ENCODE measurements around the gene F2RL3.
"Not testable (repeated sequence)": the region's sequence is repeated elsewhere in the genome, so short reads cannot be mapped to it uniquely, and the experiment has no call there.

F2RL3 gene

DNA sequence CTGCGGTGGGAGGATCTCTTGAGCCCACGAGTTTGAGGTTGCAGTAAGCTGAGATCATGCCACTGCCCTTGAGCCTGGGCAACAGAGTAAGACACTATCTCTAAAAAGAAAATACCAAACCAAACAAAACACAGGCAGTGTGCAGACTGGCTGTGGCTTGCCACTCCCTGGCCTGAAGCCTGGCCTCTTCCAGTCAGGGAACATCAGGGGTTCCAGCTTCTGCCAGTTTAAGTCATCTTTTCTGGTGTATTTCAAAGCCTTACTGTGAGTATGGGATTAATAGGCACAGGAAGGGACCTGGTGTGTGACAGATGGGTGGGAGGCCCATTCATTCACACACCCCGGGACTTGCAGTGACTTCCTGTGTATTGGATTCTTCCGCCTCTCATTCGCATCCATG is 27.0 kb upstream of the F2RL3 start:
- H3K4me3 ChIP-seq (ENCODE audit: low read length) = no peak overlapping the region
- H3K9ac ChIP-seq (ENCODE audit: low read length) = no peak overlapping the region
- H3K4me1 ChIP-seq (ENCODE audit: control insufficient read depth, insufficient read depth, low read length) = no peaks in the 10 kb centered on the region
- no peaks in the 10 kb centered on the region for H3K27me3 ChIP-seq (ENCODE audit: control insufficient read depth, insufficient read depth, low read length)
- H3K27ac ChIP-seq (ENCODE audit: low read depth, low read length) = no peak overlapping the region
- peaks cover 17% of the 10 kb centered on the region for H3K36me3 ChIP-seq (ENCODE audit: control insufficient read depth, insufficient read depth, low read length)

DNA sequence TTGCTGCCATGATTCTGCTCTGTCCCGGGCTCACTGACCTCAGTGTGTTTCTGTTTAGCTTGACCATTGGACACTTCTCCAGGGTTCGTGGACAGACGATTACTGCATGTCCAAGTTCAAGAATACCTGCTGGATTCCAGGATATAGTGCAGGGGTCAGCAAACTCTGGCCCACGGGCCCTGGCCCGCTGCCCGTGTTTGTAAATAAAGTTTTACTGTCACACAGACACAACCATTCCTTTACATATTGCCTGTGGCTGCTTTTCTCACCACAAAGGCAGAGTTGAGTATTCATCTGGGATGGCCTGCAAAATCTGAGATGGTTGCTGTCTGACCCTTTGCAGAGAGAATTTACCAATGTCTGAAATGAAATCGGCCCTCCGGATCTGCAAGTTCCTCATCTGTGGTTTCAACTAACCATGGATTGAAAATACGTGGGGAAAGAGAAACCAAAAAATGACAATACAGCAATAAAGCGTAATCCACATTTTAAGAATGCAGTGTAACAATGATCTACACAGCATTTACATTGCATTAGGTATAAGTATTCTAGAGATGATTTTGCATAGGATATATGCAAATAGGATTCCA is 25.9 kb upstream of the F2RL3 start:
- no peaks in the 10 kb centered on the region for H3K27me3 ChIP-seq (ENCODE audit: control insufficient read depth, insufficient read depth, low read length)
- no peak overlapping the region for H3K4me3 ChIP-seq (ENCODE audit: low read length)
- H3K9ac ChIP-seq (ENCODE audit: low read length) = no peak overlapping the region
- peaks cover 26% of the 10 kb centered on the region for H3K36me3 ChIP-seq (ENCODE audit: control insufficient read depth, insufficient read depth, low read length)
- H3K27ac ChIP-seq (ENCODE audit: low read depth, low read length) = no peak overlapping the region
- H3K4me1 ChIP-seq (ENCODE audit: control insufficient read depth, insufficient read depth, low read length) = no peaks in the 10 kb centered on the region

DNA sequence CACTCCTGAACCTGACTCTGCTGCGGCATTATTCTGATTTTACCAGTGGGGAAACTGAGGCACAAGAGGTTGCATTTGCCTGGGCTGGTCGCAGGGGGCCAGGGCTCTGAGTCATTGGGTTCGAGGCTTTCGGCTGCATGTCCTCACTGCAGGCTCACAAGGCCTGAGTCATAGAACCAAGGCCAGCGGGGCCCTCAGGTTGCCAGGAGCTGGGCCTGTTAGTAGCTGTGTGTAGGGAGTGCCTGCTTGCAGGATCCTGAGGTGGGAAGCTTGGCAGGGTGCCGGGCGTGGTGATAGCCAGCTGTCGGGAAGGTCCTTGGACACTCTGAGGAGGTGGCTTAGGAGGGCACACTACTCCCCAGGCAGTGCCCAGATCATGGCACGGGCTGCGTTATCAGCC is 21.6 kb upstream of the F2RL3 start:
- Histone ChIP-seq H3K4me3 (ENCODE audit: low read length) (no peak overlapping the region), H3K36me3 (ENCODE audit: control insufficient read depth, insufficient read depth, low read length) (peaks cover 42% of the 10 kb centered on the region), H3K9ac (ENCODE audit: low read length) (no peak overlapping the region), H3K27me3 (ENCODE audit: control insufficient read depth, insufficient read depth, low read length) (no peaks in the 10 kb centered on the region), H3K27ac (ENCODE audit: low read depth, low read length) (no peak overlapping the region), H3K4me1 (ENCODE audit: control insufficient read depth, insufficient read depth, low read length) (no peaks in the 10 kb centered on the region)

DNA sequence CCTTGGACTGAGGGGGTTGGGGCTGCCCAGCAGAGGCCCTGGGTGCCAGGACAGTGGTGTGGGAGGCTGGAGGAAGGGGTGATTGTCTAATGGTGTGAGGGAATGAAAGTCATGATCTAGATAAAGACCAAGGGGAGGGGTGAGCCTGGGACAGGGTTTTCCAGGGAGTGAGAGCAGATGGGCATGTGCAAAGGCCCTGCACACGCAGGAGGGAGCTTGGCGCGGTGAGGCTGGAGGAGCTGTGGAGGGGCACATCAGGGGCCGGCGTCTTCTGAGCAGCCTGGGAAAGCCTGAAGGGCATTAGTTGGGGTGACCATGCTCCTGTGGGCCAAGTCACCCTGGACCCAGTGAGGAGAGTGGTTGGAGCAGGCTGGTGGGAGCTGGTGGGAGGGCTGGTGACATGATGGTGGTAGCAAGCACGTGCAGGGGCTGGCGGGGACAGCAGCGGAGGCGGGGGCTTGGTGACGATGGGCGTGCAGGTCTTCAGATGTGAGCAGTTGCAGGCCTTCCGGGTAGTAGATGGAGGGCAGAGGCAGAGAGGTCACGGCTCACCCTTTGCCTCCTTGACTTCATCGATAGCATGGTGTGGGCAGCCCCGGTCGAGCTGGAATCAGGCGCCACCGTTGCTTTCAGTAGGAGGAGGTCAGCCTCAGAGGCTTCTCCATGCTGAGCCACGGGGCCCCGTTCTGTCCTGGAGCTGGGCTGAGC is 20.2 kb upstream of the F2RL3 start:
- H3K9ac ChIP-seq (ENCODE audit: low read length) = no peak overlapping the region
- H3K27me3 ChIP-seq (ENCODE audit: control insufficient read depth, insufficient read depth, low read length) = no peaks in the 10 kb centered on the region
- H3K27ac ChIP-seq (ENCODE audit: low read depth, low read length) = no peak overlapping the region
- no peaks in the 10 kb centered on the region for H3K4me1 ChIP-seq (ENCODE audit: control insufficient read depth, insufficient read depth, low read length)
- no peak overlapping the region for H3K4me3 ChIP-seq (ENCODE audit: low read length)
- H3K36me3 ChIP-seq (ENCODE audit: control insufficient read depth, insufficient read depth, low read length) = peaks cover 42% of the 10 kb centered on the region

DNA sequence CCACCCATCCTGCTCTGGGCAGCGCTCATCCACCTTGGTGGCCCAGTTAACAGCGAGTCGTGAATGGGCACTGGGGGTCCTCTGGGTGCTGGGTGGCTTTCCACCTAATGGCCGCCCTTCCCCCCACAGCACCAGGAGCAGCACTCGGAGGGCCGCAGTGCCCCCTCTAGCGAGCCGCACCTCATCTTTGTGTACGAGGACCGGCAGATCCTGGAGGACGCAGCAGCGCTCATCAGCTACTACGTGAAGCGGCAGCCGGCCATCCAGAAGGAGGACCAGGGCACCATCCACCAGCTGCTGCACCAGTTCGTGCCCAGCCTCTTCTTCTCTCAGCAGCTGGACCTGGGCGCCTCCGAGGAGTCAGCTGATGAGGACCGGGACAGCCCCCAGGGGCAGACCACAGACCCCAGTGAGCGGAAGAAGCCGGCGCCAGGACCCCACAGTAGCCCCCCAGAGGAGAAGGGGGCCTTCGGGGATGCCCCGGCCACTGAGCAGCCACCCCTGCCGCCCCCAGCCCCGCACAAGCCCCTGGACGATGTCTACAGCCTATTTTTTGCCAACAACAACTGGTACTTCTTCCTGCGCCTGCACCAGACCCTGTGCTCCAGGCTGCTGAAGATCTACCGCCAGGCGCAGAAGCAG is 19.3 kb upstream of the F2RL3 start:
- H3K9ac ChIP-seq (ENCODE audit: low read length) = no peak overlapping the region
- H3K36me3 ChIP-seq (ENCODE audit: control insufficient read depth, insufficient read depth, low read length) = peaks cover 42% of the 10 kb centered on the region
- H3K4me3 ChIP-seq (ENCODE audit: low read length) = no peak overlapping the region
- no peak overlapping the region for H3K27ac ChIP-seq (ENCODE audit: low read depth, low read length)
- H3K27me3 ChIP-seq (ENCODE audit: control insufficient read depth, insufficient read depth, low read length) = no peaks in the 10 kb centered on the region
- no peaks in the 10 kb centered on the region for H3K4me1 ChIP-seq (ENCODE audit: control insufficient read depth, insufficient read depth, low read length)

DNA sequence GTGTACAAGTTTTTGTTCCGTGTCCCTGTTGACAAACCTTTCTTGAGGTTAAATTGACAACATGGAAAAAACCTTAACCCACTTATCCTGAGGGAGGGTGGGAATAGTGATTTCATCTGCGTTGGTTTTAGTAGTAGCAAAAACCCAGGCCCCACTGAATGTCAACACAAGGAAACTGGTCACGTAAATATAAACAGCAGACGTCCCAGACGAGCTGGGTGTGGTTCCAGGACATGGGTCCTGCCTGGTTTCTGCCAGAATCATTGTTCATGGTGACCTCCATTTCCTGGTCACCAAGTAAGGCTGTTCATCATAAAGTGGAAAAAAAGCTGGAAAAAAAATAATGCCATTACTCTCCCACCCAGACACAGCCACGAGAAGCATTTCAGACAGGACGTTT is 16.9 kb upstream of the F2RL3 start:
- H3K27ac ChIP-seq (ENCODE audit: low read depth, low read length) = no peak overlapping the region
- no peaks in the 10 kb centered on the region for H3K4me1 ChIP-seq (ENCODE audit: control insufficient read depth, insufficient read depth, low read length)
- no peaks in the 10 kb centered on the region for H3K27me3 ChIP-seq (ENCODE audit: control insufficient read depth, insufficient read depth, low read length)
- H3K4me3 ChIP-seq (ENCODE audit: low read length) = no peak overlapping the region
- H3K9ac ChIP-seq (ENCODE audit: low read length) = no peak overlapping the region
- peaks cover 43% of the 10 kb centered on the region for H3K36me3 ChIP-seq (ENCODE audit: control insufficient read depth, insufficient read depth, low read length)

DNA sequence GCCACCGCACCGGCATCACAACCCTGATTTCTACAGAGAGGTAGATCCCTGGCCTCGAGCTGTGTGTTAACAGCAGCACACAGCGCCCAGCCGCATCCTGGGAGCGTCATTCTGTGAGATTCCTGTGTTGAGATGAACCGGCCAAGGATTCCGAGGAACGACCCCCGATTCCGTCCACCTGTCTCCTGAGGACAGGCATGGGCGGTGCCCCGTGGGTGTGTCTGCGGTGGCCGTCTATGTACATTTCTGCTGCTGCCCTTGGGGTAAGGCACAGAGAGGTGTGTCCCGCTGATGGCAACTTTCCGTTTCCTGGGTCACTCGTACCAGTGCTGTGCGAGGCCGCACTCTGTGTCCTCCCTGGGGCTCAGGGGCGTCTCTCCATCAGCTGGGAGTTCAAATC is 16.1 kb upstream of the F2RL3 start:
- Histone ChIP-seq H3K36me3 (ENCODE audit: control insufficient read depth, insufficient read depth, low read length) (peaks cover 45% of the 10 kb centered on the region), H3K4me1 (ENCODE audit: control insufficient read depth, insufficient read depth, low read length) (no peaks in the 10 kb centered on the region), H3K9ac (ENCODE audit: low read length) (no peak overlapping the region), H3K4me3 (ENCODE audit: low read length) (no peak overlapping the region), H3K27me3 (ENCODE audit: control insufficient read depth, insufficient read depth, low read length) (no peaks in the 10 kb centered on the region), H3K27ac (ENCODE audit: low read depth, low read length) (no peak overlapping the region)

DNA sequence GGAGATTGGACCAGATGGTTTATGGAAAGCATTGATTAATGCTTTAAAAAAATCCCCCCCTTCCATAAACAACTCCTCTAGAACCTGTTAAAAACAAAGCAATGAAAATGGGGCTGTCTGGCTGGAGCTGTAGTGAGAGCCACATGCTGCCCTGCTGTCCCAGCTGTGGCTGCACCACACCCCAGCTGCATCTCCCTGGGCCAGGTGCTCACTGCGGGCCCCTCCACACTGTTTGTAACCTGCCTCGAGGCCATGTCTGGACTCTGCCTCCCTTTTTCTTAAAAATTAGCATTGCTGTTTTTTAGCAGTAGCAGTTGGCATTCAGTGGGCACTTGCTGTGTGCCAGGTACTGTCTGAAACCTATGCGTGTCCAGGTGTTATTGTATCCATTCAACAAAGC is 15.2 kb upstream of the F2RL3 start:
- H3K4me3 ChIP-seq (ENCODE audit: low read length) = no peak overlapping the region
- H3K36me3 ChIP-seq (ENCODE audit: control insufficient read depth, insufficient read depth, low read length) = peaks cover 44% of the 10 kb centered on the region
- H3K9ac ChIP-seq (ENCODE audit: low read length) = no peak overlapping the region
- H3K4me1 ChIP-seq (ENCODE audit: control insufficient read depth, insufficient read depth, low read length) = no peaks in the 10 kb centered on the region
- H3K27me3 ChIP-seq (ENCODE audit: control insufficient read depth, insufficient read depth, low read length) = no peaks in the 10 kb centered on the region
- H3K27ac ChIP-seq (ENCODE audit: low read depth, low read length) = no peak overlapping the region

DNA sequence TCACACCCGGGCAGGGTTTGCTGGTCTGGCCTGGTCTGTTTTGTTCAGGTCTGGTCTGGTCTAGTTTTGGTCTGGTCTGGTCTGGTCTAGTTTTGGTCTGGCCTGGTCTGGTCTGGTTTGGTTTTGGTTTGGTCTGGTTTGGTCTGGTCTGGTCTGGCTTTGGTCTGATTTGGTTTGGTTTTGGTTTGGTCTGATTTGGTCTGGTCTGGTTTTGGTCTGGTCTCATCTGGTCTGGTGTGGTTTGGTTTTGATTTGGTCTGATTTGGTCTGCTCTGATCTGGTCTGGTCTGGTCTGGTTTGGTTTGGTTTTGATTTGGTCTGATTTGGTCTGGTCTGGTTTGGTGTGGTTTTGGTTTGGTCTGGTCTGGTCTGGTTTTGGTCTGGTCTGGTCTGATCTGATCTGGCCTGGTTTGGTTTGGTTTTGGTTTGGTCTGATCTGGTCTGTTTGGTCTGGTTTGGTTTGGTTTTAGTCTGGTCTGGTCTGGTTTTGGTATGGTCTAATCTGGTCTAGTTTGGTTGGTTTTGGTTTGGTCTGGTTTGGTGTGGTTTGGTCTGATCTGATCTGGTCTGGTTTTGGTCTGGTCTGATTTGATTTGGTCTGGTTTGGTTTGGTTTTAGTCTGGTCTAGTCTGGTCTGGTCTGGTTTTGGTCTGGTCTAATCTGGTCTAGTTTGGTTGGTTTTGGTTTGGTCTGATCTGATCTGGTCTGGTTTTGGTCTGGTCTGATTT is 14.4 kb upstream of the F2RL3 start:
- Histone ChIP-seq H3K4me3 (ENCODE audit: low read length) (no peak overlapping the region), H3K36me3 (ENCODE audit: control insufficient read depth, insufficient read depth, low read length) (peaks cover 51% of the 10 kb centered on the region), H3K27ac (ENCODE audit: low read depth, low read length) (no peak overlapping the region), H3K4me1 (ENCODE audit: control insufficient read depth, insufficient read depth, low read length) (no peaks in the 10 kb centered on the region), H3K27me3 (ENCODE audit: control insufficient read depth, insufficient read depth, low read length) (no peaks in the 10 kb centered on the region), H3K9ac (ENCODE audit: low read length) (no peak overlapping the region)

DNA sequence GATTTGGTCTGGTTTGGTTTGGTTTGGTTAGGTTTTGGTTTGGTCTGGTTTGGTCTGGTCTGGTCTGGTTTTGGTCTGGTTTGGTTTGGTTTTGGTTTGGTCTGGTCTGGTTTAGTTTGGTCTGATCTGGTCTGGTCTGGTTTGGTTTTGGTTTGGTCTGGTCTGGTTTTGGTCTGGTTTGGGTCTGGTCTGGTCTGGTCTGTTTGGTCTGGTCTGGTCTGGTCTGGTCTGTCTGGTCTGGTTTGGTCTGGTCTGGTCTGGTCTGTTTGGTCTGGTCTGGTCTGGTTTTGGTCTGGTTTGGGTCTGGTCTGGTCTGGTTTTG is 13.9 kb upstream of the F2RL3 start:
- H3K27ac ChIP-seq (ENCODE audit: low read depth, low read length) = not testable (repeated sequence)
- peaks cover 53% of the 10 kb centered on the region for H3K36me3 ChIP-seq (ENCODE audit: control insufficient read depth, insufficient read depth, low read length)

DNA sequence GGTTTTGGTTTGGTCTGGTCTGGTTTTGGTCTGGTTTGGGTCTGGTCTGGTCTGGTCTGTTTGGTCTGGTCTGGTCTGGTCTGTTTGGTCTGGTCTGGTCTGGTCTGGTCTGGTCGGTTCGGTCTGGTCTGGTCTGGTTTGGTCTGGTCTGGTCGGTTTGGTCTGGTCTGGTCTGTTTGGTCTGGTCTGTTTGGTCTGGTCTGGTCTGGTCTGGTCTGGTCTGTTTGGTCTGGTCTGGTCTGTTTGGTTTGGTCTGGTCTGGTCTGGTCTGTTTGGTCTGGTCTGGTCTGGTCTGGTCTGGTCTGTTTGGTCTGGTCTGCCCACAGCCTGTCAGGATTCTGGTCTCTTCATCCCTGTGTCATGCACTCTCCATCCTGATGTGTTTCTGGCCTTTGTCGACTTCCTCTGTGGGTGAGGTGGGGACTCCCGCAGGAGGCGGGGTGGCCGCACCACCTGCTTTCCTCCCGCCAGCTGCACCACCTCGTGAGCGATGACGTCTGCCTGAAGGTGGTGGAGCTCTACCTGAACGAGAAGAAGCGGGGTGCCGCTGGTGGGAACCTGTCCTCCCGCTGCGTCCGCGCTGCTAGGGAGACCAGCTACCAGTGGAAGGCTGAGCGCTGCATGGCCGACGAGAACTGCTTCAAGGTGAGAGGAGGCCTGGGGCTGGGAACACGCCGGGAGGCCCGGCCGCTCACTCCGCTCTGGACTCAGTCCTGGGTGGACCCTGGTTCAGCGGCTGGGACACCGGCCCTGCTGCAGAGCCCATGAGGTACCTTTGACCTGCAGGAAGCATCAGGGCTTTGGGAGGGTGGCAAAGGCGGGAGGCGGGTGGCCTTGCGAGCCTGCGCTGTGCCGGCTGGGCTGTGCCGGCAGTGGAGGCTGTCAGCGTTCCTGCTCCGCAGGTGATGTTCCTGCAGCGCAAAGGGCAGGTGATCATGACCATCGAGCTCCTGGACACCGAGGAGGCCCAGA is 12.9 kb upstream of the F2RL3 start:
- no peaks in the 10 kb centered on the region for H3K4me1 ChIP-seq (ENCODE audit: control insufficient read depth, insufficient read depth, low read length)
- no peak overlapping the region for H3K4me3 ChIP-seq (ENCODE audit: low read length)
- H3K36me3 ChIP-seq (ENCODE audit: control insufficient read depth, insufficient read depth, low read length) = peaks cover 55% of the 10 kb centered on the region
- no peak overlapping the region for H3K9ac ChIP-seq (ENCODE audit: low read length)
- no peaks in the 10 kb centered on the region for H3K27me3 ChIP-seq (ENCODE audit: control insufficient read depth, insufficient read depth, low read length)
- H3K27ac ChIP-seq (ENCODE audit: low read depth, low read length) = no peak overlapping the region

More for the DNA sequence above, 13.9 kb upstream of the F2RL3 start:
- not testable (repeated sequence) for H3K4me1 ChIP-seq (ENCODE audit: control insufficient read depth, insufficient read depth, low read length); H3K9ac ChIP-seq (ENCODE audit: low read length); H3K27me3 ChIP-seq (ENCODE audit: control insufficient read depth, insufficient read depth, low read length); H3K4me3 ChIP-seq (ENCODE audit: low read length)

DNA sequence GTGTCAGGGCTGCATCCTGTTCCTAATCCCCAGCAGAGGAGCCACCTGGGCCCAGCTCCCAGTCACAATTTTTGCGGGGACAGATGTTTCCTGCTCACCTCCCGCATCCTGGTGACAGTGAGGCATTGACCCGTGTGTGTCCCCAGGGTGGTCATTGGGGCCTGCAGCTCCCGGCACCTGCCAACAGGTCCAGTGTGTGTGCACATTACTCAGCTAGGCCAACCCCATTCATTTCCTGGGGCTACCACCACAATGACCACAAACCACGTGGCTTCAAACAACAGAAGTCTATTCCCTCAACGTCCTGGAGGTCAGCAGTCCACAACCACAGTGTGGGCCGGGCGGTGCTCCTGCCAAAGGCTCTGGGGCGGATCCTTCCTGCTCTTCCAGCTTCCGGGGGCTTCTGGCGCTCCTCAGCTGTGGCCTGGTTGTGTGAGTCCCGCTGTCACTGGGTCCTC is 11.9 kb upstream of the F2RL3 start:
- no peak overlapping the region for H3K27ac ChIP-seq (ENCODE audit: low read depth, low read length)
- H3K9ac ChIP-seq (ENCODE audit: low read length) = no peak overlapping the region
- H3K36me3 ChIP-seq (ENCODE audit: control insufficient read depth, insufficient read depth, low read length) = peaks cover 47% of the 10 kb centered on the region
- H3K4me1 ChIP-seq (ENCODE audit: control insufficient read depth, insufficient read depth, low read length) = no peaks in the 10 kb centered on the region
- H3K4me3 ChIP-seq (ENCODE audit: low read length) = no peak overlapping the region
- H3K27me3 ChIP-seq (ENCODE audit: control insufficient read depth, insufficient read depth, low read length) = no peaks in the 10 kb centered on the region
